Fibroblast of pulmonary artery (primary cell): ENCODE data around the gene ATOH8.

Experiments
- DNase-seq: peaks from one replicate; pipeline ENCODE4 v3.0.0-alpha.2; 2010; ENCODE audit warnings: low read depth
- H3K4me3 ChIP-seq: replicated peaks from 2 replicates; pipeline ENCODE4 v1.5.1; 2011; ENCODE audit warnings: low read depth, mild to moderate bottlenecking, control low read depth, low read length, moderate library complexity
- CTCF ChIP-seq: IDR thresholded peaks from 2 replicates; pipeline ENCODE4 v1.5.1; 2011; ENCODE audit warnings: mild to moderate bottlenecking, control low read depth, low read length, inconsistent platforms; ENCODE audit errors: missing control alignments

ATOH8 gene

DNA sequence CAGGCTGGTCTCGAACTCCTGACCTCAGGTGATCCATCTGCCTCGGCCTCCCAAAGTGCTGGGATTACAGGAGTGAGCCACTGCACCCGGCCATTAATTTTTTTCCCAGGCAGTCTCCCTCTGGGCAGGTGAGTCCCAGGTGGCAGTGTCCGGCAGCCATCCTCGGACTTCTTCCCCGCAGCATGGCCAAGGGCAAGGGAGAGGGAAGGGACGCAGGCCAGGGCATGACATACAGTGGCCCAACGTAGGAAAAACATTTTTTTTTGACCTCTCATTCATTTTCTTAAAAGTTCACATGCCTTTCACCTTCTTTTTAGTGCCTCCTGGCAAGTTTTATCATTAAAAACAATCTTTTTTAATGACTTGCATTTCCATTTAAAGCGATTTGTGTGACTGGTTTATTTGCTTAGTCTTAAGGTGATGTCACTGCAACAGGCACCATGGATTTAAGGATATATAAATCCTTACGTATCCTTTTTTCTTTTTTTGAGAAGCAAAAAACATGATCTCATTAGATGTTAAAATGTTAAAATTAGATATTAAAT is 23.0 kb upstream of the ATOH8 start:
- no peak overlapping the region for H3K4me3 ChIP-seq

GRCh38 chr2:85731606-85732005 is 22.2 kb upstream of the ATOH8 start:
- no peak for DNase-seq
- no peak overlapping the region for H3K4me3 ChIP-seq
- no peak for TF ChIP-seq CTCF

More for the DNA sequence above, 23.0 kb upstream of the ATOH8 start:
- TF ChIP-seq CTCF = no peak
- DNase-seq = no peak

GRCh38 chr2:85732467-85733120 is 21.2 kb upstream of the ATOH8 start:
- DNase-seq = no peak
- no peak overlapping the region for H3K4me3 ChIP-seq
- TF ChIP-seq CTCF = no peak

DNA sequence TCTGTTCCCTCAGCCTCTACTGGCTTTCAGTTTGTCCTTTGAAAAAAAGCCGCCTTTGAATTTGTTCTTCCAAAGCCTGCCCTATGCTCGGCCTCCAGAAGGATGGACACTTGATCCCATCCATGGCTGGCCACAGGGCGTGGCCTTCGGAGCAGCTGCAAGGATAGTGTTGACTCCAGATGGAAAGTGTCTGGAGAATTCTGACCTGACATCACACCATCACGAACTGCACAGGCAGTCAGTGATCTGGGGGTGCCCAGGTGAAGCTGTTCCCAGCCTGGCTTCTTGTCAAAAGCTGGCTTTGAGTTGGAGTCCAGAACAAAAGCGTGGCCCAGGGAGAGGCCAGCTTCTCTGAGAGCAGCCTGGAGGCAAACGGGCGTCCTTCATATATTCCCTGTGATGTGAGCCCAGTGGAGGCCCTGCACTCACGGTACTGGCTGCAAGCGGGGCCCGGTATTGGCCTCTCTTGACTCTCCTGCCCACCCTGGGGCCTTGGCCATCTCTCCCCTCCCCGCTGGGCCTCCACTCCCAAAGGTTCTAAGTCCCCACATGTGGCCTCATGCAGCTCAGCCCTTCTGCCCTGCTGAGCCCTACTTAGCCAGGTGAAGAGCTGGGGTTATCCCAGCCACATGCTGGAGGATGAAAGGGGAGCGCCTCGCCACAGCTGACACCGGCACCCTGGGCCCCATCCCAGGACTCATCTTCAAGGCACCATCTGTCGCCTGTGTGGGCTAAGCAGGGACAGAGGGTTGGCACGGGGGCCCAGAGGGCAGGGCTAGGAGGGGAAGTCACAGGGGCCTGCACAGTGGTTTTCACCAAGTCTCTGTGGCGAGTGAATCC is 20.4 kb upstream of the ATOH8 start:
- DNase-seq = no peak
- TF ChIP-seq CTCF = no peak
- no peak overlapping the region for H3K4me3 ChIP-seq

DNA sequence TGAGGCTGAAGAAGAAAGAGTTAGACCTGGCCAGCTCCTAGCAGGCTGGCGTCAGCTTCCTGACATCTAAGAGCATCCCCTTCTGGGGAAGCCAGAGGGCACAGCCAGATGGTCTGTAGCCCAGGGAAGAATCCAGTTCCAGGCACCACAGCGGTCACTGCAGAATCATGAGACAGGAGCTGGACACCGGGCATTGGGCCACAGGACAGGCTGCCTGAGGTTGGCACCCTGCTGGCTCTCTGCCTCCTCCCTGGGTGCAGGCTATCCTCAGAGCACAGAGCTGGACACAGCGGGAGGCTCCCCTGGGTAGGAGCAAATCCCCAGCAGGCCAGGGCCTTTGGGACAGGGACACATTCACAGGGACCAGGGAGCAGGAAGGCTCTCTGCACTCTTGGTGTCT is 19.8 kb upstream of the ATOH8 start:
- no peak overlapping the region for H3K4me3 ChIP-seq
- no peak for TF ChIP-seq CTCF
- no peak for DNase-seq

- peak; percentile 58 for DNase-seq
- no peak overlapping the region for H3K4me3 ChIP-seq
- no peak for TF ChIP-seq CTCF
Measured at GRCh38 chr2:85734942-85735608, 18.7 kb upstream of the ATOH8 start.
